DMS 273 treated with DMSO at 0.1 percent for 48 hours (cell line): Measurements from ENCODE around the gene LRIG1.

Experiments
- DNase-seq: peaks from one replicate; lab custom pipeline; 2025; lab: John Stamatoyannopoulos, UW

LRIG1 gene

GRCh38 chr3:66385066-66385465, 115.8 kb downstream of the LRIG1 start:
- no peak for DNase-seq

GRCh38 chr3:66383998-66384745, 116.7 kb downstream of the LRIG1 start:
- no peak for DNase-seq

- no peak for DNase-seq
Measured at GRCh38 chr3:66383023-66383422, 117.8 kb downstream of the LRIG1 start.

- DNase-seq = no peak
Measured at GRCh38 chr3:66382142-66382541, 118.7 kb downstream of the LRIG1 start.

GRCh38 chr3:66381626-66382025, 119.2 kb downstream of the LRIG1 start:
- DNase-seq = no peak

GRCh38 chr3:66380200-66380932, 120.5 kb downstream of the LRIG1 start:
- DNase-seq = no peak

GRCh38 chr3:66379565-66379964, 121.3 kb downstream of the LRIG1 start:
- DNase-seq = no peak

GRCh38 chr3:66378256-66378655, 122.6 kb downstream of the LRIG1 start:
- peak; percentile 1 for DNase-seq

- no peak for DNase-seq
Measured at GRCh38 chr3:66377800-66378199, 123.0 kb downstream of the LRIG1 start.

- DNase-seq = no peak
Measured at GRCh38 chr3:66376568-66376967, 124.3 kb downstream of the LRIG1 start.

- DNase-seq = no peak
Measured at GRCh38 chr3:66372681-66373350, 128.0 kb downstream of the LRIG1 start.

- DNase-seq = no peak
Measured at GRCh38 chr3:66371432-66371831, 129.4 kb downstream of the LRIG1 start.

- no peak for DNase-seq
Measured at GRCh38 chr3:66370179-66370578, 130.6 kb downstream of the LRIG1 start.

- no peak for DNase-seq
Measured at GRCh38 chr3:66367979-66368378, 132.8 kb downstream of the LRIG1 start.

- no peak for DNase-seq
Measured at GRCh38 chr3:66366747-66367146, 134.1 kb downstream of the LRIG1 start.

- DNase-seq = no peak
Measured at GRCh38 chr3:66365080-66365479, 135.7 kb downstream of the LRIG1 start.

- DNase-seq = no peak
Measured at GRCh38 chr3:66363148-66363547, 137.7 kb downstream of the LRIG1 start.

- no peak for DNase-seq
Measured at GRCh38 chr3:66362541-66362941, 138.3 kb downstream of the LRIG1 start.

- no peak for DNase-seq
Measured at GRCh38 chr3:66361356-66361755, 139.5 kb downstream of the LRIG1 start.

GRCh38 chr3:66355997-66356396, 144.8 kb downstream of the LRIG1 start:
- no peak for DNase-seq

- DNase-seq = no peak
Measured at GRCh38 chr3:66355394-66355793, 145.4 kb downstream of the LRIG1 start.

GRCh38 chr3:66354001-66354400, 146.8 kb downstream of the LRIG1 start:
- no peak for DNase-seq

- DNase-seq = no peak
Measured at GRCh38 chr3:66353530-66353929, 147.3 kb downstream of the LRIG1 start.
